ENCODE measurements around the gene SLC35A3. TPM values are rescaled to one million over a fixed set of nuclear protein-coding genes. Genes with fewer than 3 reads are reported as not detected.

Gene SLC35A3
- total and polyA plus RNA-seq, 8 donors = 5.7 to 206 (median 57.0) TPM

DNA sequence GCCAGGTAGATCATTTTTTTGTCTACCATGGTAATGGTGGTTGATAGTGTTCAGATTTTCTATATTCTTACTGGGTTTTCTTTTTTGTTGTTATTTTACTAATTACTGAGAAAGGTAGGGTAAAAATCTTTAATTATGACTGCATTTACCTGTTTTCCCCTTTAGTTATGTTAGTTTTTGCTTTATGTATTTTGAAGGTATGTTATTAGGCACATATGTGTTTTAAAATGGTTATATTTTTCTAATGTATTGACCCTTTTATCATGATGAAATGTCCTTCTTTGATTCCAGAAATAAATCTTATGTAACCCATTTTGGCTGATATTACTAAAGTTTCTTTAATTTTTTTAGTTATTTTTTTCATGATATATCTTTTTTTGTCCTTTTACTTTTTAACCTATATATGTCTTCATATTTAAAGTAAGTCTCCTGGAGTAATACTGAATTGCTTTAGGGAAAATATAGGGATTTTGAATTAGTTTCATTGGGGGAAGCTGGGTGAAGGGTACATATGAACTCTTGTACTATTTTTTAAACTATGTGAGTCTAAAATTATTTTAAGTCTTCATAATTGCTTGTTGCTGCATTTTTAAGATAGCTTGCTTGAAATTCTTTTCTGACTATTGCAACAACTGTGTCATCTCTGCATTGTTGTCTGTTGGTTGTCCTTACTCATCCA is 22.4 kb downstream of the SLC35A3 start:
- Histone ChIP-seq H3K4me3 (no peak overlapping the region), H3K27ac (no peak overlapping the region), H3K36me3 (peaks cover 7 to 55% (median 43%) of the 10 kb centered on the region in 4 donors), H3K4me1 (peaks cover 0 to 6% (median 2%) of the 10 kb centered on the region in 4 donors), H3K27me3 (no peaks in the 10 kb centered on the region), H3K9me3 (peaks cover 0 to 19% (median 13%) of the 10 kb centered on the region in 4 donors)
- intact Hi-C loops (cut with DNase I; ENCODE audit: low total_unique reads) = no loop called here
- no peak for TF ChIP-seq POLR2AphosphoS5 (IDR thresholded peaks at IDR 0.05)
- no peak for TF ChIP-seq EP300 (IDR thresholded peaks at IDR 0.05)
- TF ChIP-seq, protein P1, sequence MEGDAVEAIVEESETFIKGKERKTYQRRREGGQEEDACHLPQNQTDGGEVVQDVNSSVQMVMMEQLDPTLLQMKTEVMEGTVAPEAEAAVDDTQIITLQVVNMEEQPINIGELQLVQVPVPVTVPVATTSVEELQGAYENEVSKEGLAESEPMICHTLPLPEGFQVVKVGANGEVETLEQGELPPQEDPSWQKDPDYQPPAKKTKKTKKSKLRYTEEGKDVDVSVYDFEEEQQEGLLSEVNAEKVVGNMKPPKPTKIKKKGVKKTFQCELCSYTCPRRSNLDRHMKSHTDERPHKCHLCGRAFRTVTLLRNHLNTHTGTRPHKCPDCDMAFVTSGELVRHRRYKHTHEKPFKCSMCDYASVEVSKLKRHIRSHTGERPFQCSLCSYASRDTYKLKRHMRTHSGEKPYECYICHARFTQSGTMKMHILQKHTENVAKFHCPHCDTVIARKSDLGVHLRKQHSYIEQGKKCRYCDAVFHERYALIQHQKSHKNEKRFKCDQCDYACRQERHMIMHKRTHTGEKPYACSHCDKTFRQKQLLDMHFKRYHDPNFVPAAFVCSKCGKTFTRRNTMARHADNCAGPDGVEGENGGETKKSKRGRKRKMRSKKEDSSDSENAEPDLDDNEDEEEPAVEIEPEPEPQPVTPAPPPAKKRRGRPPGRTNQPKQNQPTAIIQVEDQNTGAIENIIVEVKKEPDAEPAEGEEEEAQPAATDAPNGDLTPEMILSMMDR (IDR thresholded peaks at IDR 0.05) = no peak
- TF ChIP-seq POLR2A (IDR thresholded peaks at IDR 0.05) = no peak
- no peak for DNase-seq

DNA sequence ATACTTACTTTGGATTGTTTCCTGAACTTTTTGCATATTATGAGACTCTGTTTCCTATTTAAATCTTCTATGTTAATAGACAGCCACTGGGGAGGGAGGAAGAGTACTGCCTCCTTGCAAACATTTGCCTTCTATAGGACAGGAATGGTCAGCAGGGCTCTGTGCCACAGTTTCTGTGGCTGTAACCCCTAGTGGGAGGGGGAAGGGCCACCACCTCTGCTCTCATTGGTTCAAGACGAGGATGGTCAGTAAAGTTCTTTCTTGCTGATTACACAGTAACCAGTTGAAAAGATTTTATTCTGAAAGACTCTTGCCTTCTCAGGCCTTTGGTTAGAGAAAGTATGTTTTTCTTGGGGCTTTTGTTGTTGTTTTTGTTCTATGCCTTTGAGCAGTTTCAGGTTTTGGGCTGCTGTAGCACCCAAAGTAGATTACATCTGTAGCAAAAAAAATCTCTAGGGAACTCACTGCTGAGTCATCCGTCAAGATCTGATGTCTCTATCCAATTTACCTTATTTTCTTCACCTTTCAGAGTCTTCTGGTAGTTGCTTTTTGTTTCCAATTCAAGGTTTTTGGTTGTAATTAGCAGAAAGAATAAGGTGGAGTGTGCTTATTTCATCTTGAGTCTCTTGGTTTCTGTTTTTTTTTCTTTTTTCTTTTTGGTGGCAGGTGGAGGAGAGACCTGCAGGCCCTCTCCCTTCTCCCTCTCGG is 23.1 kb downstream of the SLC35A3 start:
- no peak overlapping the region for H3K27ac ChIP-seq
- H3K27me3 ChIP-seq = no peaks in the 10 kb centered on the region
- H3K36me3 ChIP-seq = peaks cover 7 to 55% (median 43%) of the 10 kb centered on the region in 4 donors
- no peak for DNase-seq
- no peak for TF ChIP-seq EP300 (IDR thresholded peaks at IDR 0.05)
- no peak for TF ChIP-seq POLR2A (IDR thresholded peaks at IDR 0.05)
- TF ChIP-seq POLR2AphosphoS5 (IDR thresholded peaks at IDR 0.05) = no peak
- TF ChIP-seq, protein P1 (IDR thresholded peaks at IDR 0.05) = no peak
- no peak overlapping the region for H3K4me3 ChIP-seq
- intact Hi-C loops (cut with DNase I; ENCODE audit: low total_unique reads) = no loop called here
- no peaks in the 10 kb centered on the region for H3K4me1 ChIP-seq
- H3K9me3 ChIP-seq = peaks cover 0 to 19% (median 13%) of the 10 kb centered on the region in 4 donors
- 78 to 96% (median 93%) methylated on average over 3 of the region's 3 CpGs for WGBS, 5 donors

DNA sequence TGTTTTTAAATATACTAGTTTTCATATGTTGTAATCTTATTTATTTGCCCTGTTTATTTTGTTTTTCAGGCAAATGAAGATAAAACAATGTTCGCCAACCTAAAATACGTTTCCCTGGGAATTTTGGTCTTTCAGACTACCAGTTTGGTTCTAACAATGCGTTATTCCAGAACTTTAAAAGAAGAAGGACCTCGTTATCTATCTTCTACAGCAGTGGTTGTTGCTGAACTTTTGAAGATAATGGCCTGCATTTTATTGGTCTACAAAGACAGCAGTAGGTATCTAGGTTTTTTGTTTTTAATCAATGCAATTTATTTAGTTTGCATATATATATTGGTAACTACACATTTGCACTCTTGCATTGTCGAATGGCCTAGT is 23.7 kb downstream of the SLC35A3 start:
- Histone ChIP-seq H3K4me3 (no peak overlapping the region), H3K4me1 (no peaks in the 10 kb centered on the region), H3K27ac (no peak overlapping the region), H3K27me3 (no peaks in the 10 kb centered on the region), H3K36me3 (peaks cover 9 to 55% (median 44%) of the 10 kb centered on the region in 4 donors), H3K9me3 (peaks cover 0 to 19% (median 13%) of the 10 kb centered on the region in 4 donors)
- no peak for DNase-seq
- intact Hi-C loops (cut with DNase I; ENCODE audit: low total_unique reads) = no loop called here
- TF ChIP-seq POLR2AphosphoS5 (IDR thresholded peaks at IDR 0.05) (no peak), POLR2A (IDR thresholded peaks at IDR 0.05) (no peak), EP300 (IDR thresholded peaks at IDR 0.05) (no peak)
- TF ChIP-seq, protein P1 (IDR thresholded peaks at IDR 0.05) = no peak
- 95 to 96% (median 96%) methylated on average over 5 of the region's 5 CpGs for WGBS, 5 donors

DNA sequence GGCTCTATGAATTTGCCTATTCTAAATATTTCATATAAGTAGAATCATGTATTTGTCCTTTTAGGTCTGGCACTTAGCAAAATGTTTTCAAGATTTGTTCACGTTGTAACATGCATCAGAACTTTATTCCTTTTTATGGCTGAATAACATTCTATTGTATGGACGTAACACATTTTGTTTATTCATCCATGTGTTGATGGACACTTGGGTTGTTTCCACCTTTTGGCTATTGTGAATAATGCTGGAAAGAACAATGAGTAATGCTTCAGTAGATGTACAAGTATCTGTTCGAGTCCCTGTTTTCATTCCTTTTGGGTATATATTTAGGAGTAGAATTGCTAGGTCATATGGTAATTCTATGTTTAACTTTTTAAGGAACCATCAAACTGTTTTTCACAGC is 24.7 kb downstream of the SLC35A3 start:
- intact Hi-C loops (cut with DNase I; ENCODE audit: low total_unique reads) = no loop called here
- Histone ChIP-seq H3K9me3 (peaks cover 0 to 19% (median 13%) of the 10 kb centered on the region in 4 donors), H3K36me3 (peaks cover 10 to 57% (median 45%) of the 10 kb centered on the region in 4 donors), H3K27ac (no peak overlapping the region), H3K27me3 (no peaks in the 10 kb centered on the region), H3K4me1 (no peaks in the 10 kb centered on the region), H3K4me3 (no peak overlapping the region)
- no peak for TF ChIP-seq POLR2AphosphoS5 (IDR thresholded peaks at IDR 0.05)
- no peak for TF ChIP-seq POLR2A (IDR thresholded peaks at IDR 0.05)
- TF ChIP-seq, protein P1 (IDR thresholded peaks at IDR 0.05) = no peak
- no peak for TF ChIP-seq EP300 (IDR thresholded peaks at IDR 0.05)
- no peak for DNase-seq
- WGBS, 5 donors = 63 to 97% (median 92%) methylated on average over 3 of the region's 3 CpGs

Measured in stomach (tissue), 9 donors.